A549 (cell line): Measurements from ENCODE around the gene TSTD2.

ENCODE experiments used
- MAFK ChIP-seq: fragments of 450-650 bp; IDR thresholded peaks from 2 replicates; pipeline ENCODE4 v1.6.1; 2014; ENCODE audit not compliant: partially characterized antibody
- POLR2A ChIP-seq: IDR thresholded peaks from 2 replicates; pipeline ENCODE4 v1.6.1; 2012; ENCODE audit warnings: mild to moderate bottlenecking, low read length

- TF ChIP-seq POLR2A (no peak), MAFK (no peak)
Measured at GRCh38 chr9:97628668-97629067, 4.5 kb downstream of the TSTD2 start.
